GM12878 (cell line): ENCODE results near the gene TNNT2. TPM values are rescaled to one million over a fixed set of nuclear protein-coding genes. Genes with fewer than 3 reads are reported as not detected.
A peak's percentile ranks its signal among the peaks of the same experiment; 100 is the strongest.

Experiments used
- ASH2L ChIP-seq: fragments of 300-600, 200-600 bp; sonication (generic); IDR thresholded peaks from 2 replicates; pipeline ENCODE4 v1.6.1; 2017; ENCODE audit warnings: low read depth, mild to moderate bottlenecking, borderline replicate concordance
- CREB1 ChIP-seq: IDR thresholded peaks from 2 replicates; pipeline ENCODE4 v1.6.1; 2012; ENCODE audit warnings: low read depth, mild to moderate bottlenecking, inconsistent platforms
- E2F8 ChIP-seq: fragments of 450-650 bp; IDR thresholded peaks from 2 replicates; pipeline ENCODE4 v1.6.1; 2018; ENCODE audit warnings: mild to moderate bottlenecking, low read depth, moderate library complexity; ENCODE audit not compliant: partially characterized antibody
- EED ChIP-seq: sonication (generic); IDR thresholded peaks from 2 replicates; pipeline ENCODE4 v1.6.1; 2016; ENCODE audit warnings: antibody characterized with exemption, low read depth
- ELK1 ChIP-seq: IDR thresholded peaks from 2 replicates; pipeline ENCODE4 v1.6.1; 2012; ENCODE audit warnings: low read depth, low read length, improper control_type of control experiment
- HCFC1 ChIP-seq: fragments of 150-350 bp; IDR thresholded peaks from 2 replicates; pipeline ENCODE4 v1.6.1; 2014; ENCODE audit warnings: low read length
- IKZF1 ChIP-seq: fragments of 450-650 bp; conservative IDR thresholded peaks from 2 replicates; pipeline ENCODE4 v1.6.1; 2017; ENCODE audit warnings: antibody characterized with exemption, mild to moderate bottlenecking
- IKZF2 ChIP-seq, 2 experiments: fragments of 450-650 bp; IDR thresholded peaks; 2 replicates each; pipeline ENCODE4 v1.6.1; 2017; ENCODE audit warnings: mild to moderate bottlenecking in 2 of 2, moderate library complexity in 2 of 2
- IRF3 ChIP-seq: fragments of 450-650 bp; IDR thresholded peaks from 2 replicates; pipeline ENCODE4 v1.6.1; 2014; ENCODE audit warnings: mild to moderate bottlenecking
- IRF4 ChIP-seq: IDR thresholded peaks from 2 replicates; pipeline ENCODE4 v1.6.1; 2011; ENCODE audit warnings: low read depth, low read length
- KLF5 ChIP-seq: fragments of 450-650 bp; IDR thresholded peaks from 2 replicates; pipeline ENCODE4 v1.6.1; 2014; ENCODE audit warnings: mild to moderate bottlenecking; ENCODE audit not compliant: partially characterized antibody
- MTA2 ChIP-seq: fragments of 450-650 bp; IDR thresholded peaks from 2 replicates; pipeline ENCODE4 v1.6.1; 2016; ENCODE audit warnings: low read depth, mild to moderate bottlenecking, moderate library complexity
- MXI1 ChIP-seq: fragments of 150-350 bp; IDR thresholded peaks from 2 replicates; pipeline ENCODE4 v1.6.1; 2011; ENCODE audit warnings: low read depth, mild to moderate bottlenecking, inconsistent platforms, low read length, improper control_type of control experiment
- PML ChIP-seq: IDR thresholded peaks from 2 replicates; pipeline ENCODE4 v1.6.1; 2012; ENCODE audit warnings: low read length, inconsistent platforms
- POLR2A ChIP-seq: IDR thresholded peaks from 2 replicates; pipeline ENCODE4 v1.6.1; 2011; ENCODE audit warnings: low read depth, mild to moderate bottlenecking, low read length
- RBBP5 ChIP-seq: fragments of 200-600 bp; sonication (generic); conservative IDR thresholded peaks from 2 replicates; pipeline ENCODE4 v1.6.1; 2016
- RELA ChIP-seq: fragments of 450-650 bp; IDR thresholded peaks from 2 replicates; pipeline ENCODE4 v1.8.0; 2014; ENCODE audit warnings: borderline replicate concordance; ENCODE audit not compliant: partially characterized antibody
- SKIL ChIP-seq: fragments of 450-650 bp; IDR thresholded peaks from 2 replicates; pipeline ENCODE4 v1.6.1; 2017; ENCODE audit warnings: mild to moderate bottlenecking, low read depth, inconsistent platforms; ENCODE audit not compliant: poor library complexity, severe bottlenecking
- SMAD5 ChIP-seq: IDR thresholded peaks from 2 replicates; pipeline ENCODE4 v1.6.1; 2016; ENCODE audit warnings: antibody characterized with exemption, low read depth
- STAT3 ChIP-seq: IDR thresholded peaks from 2 replicates; pipeline ENCODE4 v1.6.1; 2011; ENCODE audit warnings: low read depth, low read length, improper control_type of control experiment
- TAF1 ChIP-seq: IDR thresholded peaks from 2 replicates; pipeline ENCODE4 v1.6.1; 2011; ENCODE audit warnings: mild to moderate bottlenecking, low read depth, low read length, borderline replicate concordance
- TARDBP ChIP-seq: IDR thresholded peaks from 2 replicates; pipeline ENCODE4 v1.6.1; 2016; ENCODE audit warnings: borderline replicate concordance
- TBL1XR1 ChIP-seq: IDR thresholded peaks from 2 replicates; pipeline ENCODE4 v1.6.1; 2012; ENCODE audit warnings: low read depth, low read length, improper control_type of control experiment
- ZNF384 ChIP-seq: IDR thresholded peaks from 2 replicates; pipeline ENCODE4 v1.6.1; 2012; ENCODE audit warnings: low read depth, mild to moderate bottlenecking, low read length, improper control_type of control experiment, borderline replicate concordance
- ZSCAN29 ChIP-seq: fragments of 450-650 bp; IDR thresholded peaks from 2 replicates; pipeline ENCODE4 v1.6.1; 2017; ENCODE audit warnings: mild to moderate bottlenecking, moderate library complexity
- polyA plus RNA-seq, 11 experiments: library from polyadenylated mRNA; depleted of rRNA in 4 of 11; unstranded in 6 of 11; stranded (reverse) in 5 of 11; fragments of >200 nt; fragmentation: Nextera tagmentation in 4 of 11; fragmentation: Illumina TruSeq in 1 of 11; extraction: Ambion mirVana in 4 of 11; extraction: Trizol in 1 of 11; gene quantifications; 1 replicate in 1 of 11; 2 replicates in 10 of 11; pipeline versions ENCODE4 v1.2.1 to v1.2.3, GENCODE V29; 2011 to 2016; ENCODE audit warnings: inconsistent platforms in 2 of 11, missing spikeins in 2 of 11, low read depth in 1 of 11
- total RNA-seq, 4 experiments: library from RNA; depleted of rRNA in 3 of 4; stranded (reverse); fragments of >200 nt in 3 of 4; fragmentation: Illumina TruSeq in 1 of 4; extraction: Trizol in 1 of 4; gene quantifications; 2 replicates each; pipeline versions ENCODE4 v1.2.1 to v1.2.3, GENCODE V29; 2013 to 2021

Gene TNNT2
- total and polyA plus RNA-seq, 10 of the 15 experiments (the other 5 are each of a cell fraction or from before 2014, with no cell fraction given): 2.2 TPM; not detected in 9

- TF ChIP-seq STAT3: no peak
- TF ChIP-seq SMAD5: no peak
- peak; percentile 64 to 78; a peak in 2 of 4 replicates for TF ChIP-seq IKZF2 (IDR thresholded peaks at IDR 0.05)
- no peak for TF ChIP-seq EED
- no peak for TF ChIP-seq RELA
- no peak for TF ChIP-seq IRF4
- TF ChIP-seq HCFC1: no peak; the same call in 1 of the 2 replicates
- TF ChIP-seq IRF3: no peak
- TF ChIP-seq TARDBP: no peak
- TF ChIP-seq ZSCAN29: 0 out of 2 replicates have a peak, but pooled peaks have one; percentile 10
- no peak for TF ChIP-seq PML
- TF ChIP-seq ZNF384: no peak
- no peak for TF ChIP-seq ELK1
- TF ChIP-seq TBL1XR1: no peak
- no peak for TF ChIP-seq TAF1
- no peak for TF ChIP-seq POLR2A
- TF ChIP-seq KLF5: no peak
- TF ChIP-seq SKIL: no peak
- no peak for TF ChIP-seq RBBP5
- TF ChIP-seq MXI1: no peak
- TF ChIP-seq CREB1: no peak
- TF ChIP-seq IKZF1: peak; percentile 82
- TF ChIP-seq ASH2L: no peak
- peak; percentile 67 for TF ChIP-seq MTA2
- TF ChIP-seq E2F8: no peak
Observed at GRCh38 chr1:201405484-201405831, 28.0 kb upstream of the TNNT2 start (continued).
